K562 (cell line): ENCODE measurements around the gene POLR3C. TPM values are rescaled to one million over a fixed set of nuclear protein-coding genes. Genes with fewer than 3 reads are reported as not detected.

Experiments
- ATF3 ChIP-seq, 2 experiments: fragments of 450-650 bp in 1 of 2; sonication (generic) in 1 of 2; formaldehyde crosslinking in 1 of 2; IDR thresholded peaks in 1 of 2; conservative IDR thresholded peaks in 1 of 2; 2 replicates each; pipeline versions ENCODE4 v1.6.1 to v1.8.1; 2016 to 2023; ENCODE audit warnings: mild to moderate bottlenecking in 2 of 2, moderate library complexity in 2 of 2, inconsistent platforms in 1 of 2, missing genetic modification reagents in 1 of 2
- BRF1 ChIP-seq: IDR thresholded peaks from 3 replicates; pipeline ENCODE4 v1.6.1; 2011; ENCODE audit warnings: borderline replicate concordance, mild to moderate bottlenecking; ENCODE audit not compliant: insufficient read length; ENCODE audit errors: extremely low read depth
- DIDO1 ChIP-seq: fragments of 450-650 bp; IDR thresholded peaks from 2 replicates; pipeline ENCODE4 v1.6.1; 2016; ENCODE audit warnings: low read depth, missing biosample characterization, missing genetic modification characterization
- HDAC1 ChIP-seq, 2 experiments: fragments of 450-650 bp; IDR thresholded peaks; 2 replicates each; pipeline ENCODE4 v1.6.1; 2016 to 2017; ENCODE audit warnings: inconsistent platforms in 1 of 2, mild to moderate bottlenecking in 1 of 2, moderate library complexity in 1 of 2
- HMG20B ChIP-seq: fragments of 250-450 bp; sonication (Bioruptor Pico); IDR thresholded peaks from 2 replicates; pipeline ENCODE4 v1.5.0; 2021; ENCODE audit warnings: mild to moderate bottlenecking
- JUND ChIP-seq, 2 experiments: IDR thresholded peaks; 2 replicates in 1 of 2; 3 replicates in 1 of 2; pipeline ENCODE4 v1.6.1; 2011; ENCODE audit warnings: borderline replicate concordance in 2 of 2, low read depth in 2 of 2, low read length in 2 of 2, improper control_type of control experiment in 1 of 2, missing biosample characterization in 1 of 2, missing genetic modification characterization in 1 of 2, missing genetic modification reagents in 1 of 2
- YY1 ChIP-seq, 3 experiments: IDR thresholded peaks; 2 replicates each; pipeline ENCODE4 v1.6.1; 2011; ENCODE audit warnings: low read length in 2 of 3, mild to moderate bottlenecking in 2 of 3, moderate library complexity in 2 of 3, borderline replicate concordance in 1 of 3, control low read depth in 1 of 3, low read depth in 1 of 3; ENCODE audit not compliant: insufficient read depth in 3 of 3, insufficient replicate concordance in 2 of 3, control insufficient read depth in 1 of 3, insufficient read length in 1 of 3; ENCODE audit errors: extremely low read depth in 1 of 3
- ZNF512 ChIP-seq: IDR thresholded peaks from 2 replicates; pipeline ENCODE4 v1.6.1; 2016; ENCODE audit warnings: missing genetic modification characterization, missing compliant biosample characterization
- polyA plus RNA-seq, 8 experiments: library from polyadenylated mRNA; depleted of rRNA in 4 of 8; stranded (reverse) in 5 of 8; unstranded in 3 of 8; fragments of >200 nt; fragmentation: Nextera tagmentation in 2 of 8; fragmentation: Illumina TruSeq in 1 of 8; extraction: Ambion mirVana in 2 of 8; extraction: Trizol in 1 of 8; gene quantifications; 2 replicates each; pipeline versions ENCODE4 v1.2.1 to v1.2.3, GENCODE V29; 2011 to 2014; ENCODE audit warnings: inconsistent platforms in 1 of 8, missing spikeins in 1 of 8
- total RNA-seq, 7 experiments: library from RNA; depleted of rRNA in 6 of 7; stranded (reverse); fragments of >200 nt in 6 of 7; fragmentation: Illumina TruSeq in 2 of 7; extraction: Trizol in 2 of 7; gene quantifications; 2 replicates each; pipeline versions ENCODE4 v1.2.1 to v1.2.3, GENCODE V29; 2011 to 2021; ENCODE audit warnings: low replicate concordance in 1 of 7
- TF ChIP-seq, protein P1 (sequence below): fragments of 450-650 bp; formaldehyde crosslinking; IDR thresholded peaks from 2 replicates; pipeline ENCODE4 v1.4.0; 2020; ENCODE audit warnings: mild to moderate bottlenecking, moderate library complexity
- TF ChIP-seq, protein P2 (sequence below): fragments of 450-650 bp; IDR thresholded peaks from 2 replicates; pipeline ENCODE4 v1.6.1; 2017; ENCODE audit warnings: antibody characterized with exemption, mild to moderate bottlenecking
- TF ChIP-seq, protein P3 (sequence below): sonication (generic); formaldehyde crosslinking; IDR thresholded peaks from 2 replicates; pipeline ENCODE4 v1.8.0; 2022; ENCODE audit warnings: mild to moderate bottlenecking, missing genetic modification reagents
- TF ChIP-seq, protein P4 (sequence below): sonication (generic); formaldehyde crosslinking; IDR thresholded peaks from 2 replicates; pipeline ENCODE4 v1.8.1; 2022; ENCODE audit warnings: missing genetic modification reagents

POLR3C gene
- total and polyA plus RNA-seq, 9 of the 15 experiments (the other 6 are each of a cell fraction or from before 2014, with no cell fraction given), result 19.7 to 64.1 (median 45.2) TPM

GRCh38 chr1:145891587-145892485 lies 67.8 kb downstream of the POLR3C start (continued):
- TF ChIP-seq, protein P1, sequence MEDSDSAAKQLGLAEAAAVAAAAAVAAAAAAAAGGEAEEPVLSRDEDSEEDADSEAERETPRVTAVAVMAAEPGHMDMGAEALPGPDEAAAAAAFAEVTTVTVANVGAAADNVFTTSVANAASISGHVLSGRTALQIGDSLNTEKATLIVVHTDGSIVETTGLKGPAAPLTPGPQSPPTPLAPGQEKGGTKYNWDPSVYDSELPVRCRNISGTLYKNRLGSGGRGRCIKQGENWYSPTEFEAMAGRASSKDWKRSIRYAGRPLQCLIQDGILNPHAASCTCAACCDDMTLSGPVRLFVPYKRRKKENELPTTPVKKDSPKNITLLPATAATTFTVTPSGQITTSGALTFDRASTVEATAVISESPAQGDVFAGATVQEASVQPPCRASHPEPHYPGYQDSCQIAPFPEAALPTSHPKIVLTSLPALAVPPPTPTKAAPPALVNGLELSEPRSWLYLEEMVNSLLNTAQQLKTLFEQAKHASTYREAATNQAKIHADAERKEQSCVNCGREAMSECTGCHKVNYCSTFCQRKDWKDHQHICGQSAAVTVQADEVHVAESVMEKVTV (CRISPR knock-in tag), result peak; percentile 79
- no peak; the same call in none of the 2 replicates for TF ChIP-seq JUND (IDR thresholded peaks at IDR 0.05; ENCODE audit: borderline replicate concordance, low read depth, low read length)
- TF ChIP-seq JUND (tag; IDR thresholded peaks at IDR 0.05; ENCODE audit: borderline replicate concordance, low read depth, low read length), result peak; percentile 55; the same call in 2 of the 3 replicates
- TF ChIP-seq, protein P2, sequence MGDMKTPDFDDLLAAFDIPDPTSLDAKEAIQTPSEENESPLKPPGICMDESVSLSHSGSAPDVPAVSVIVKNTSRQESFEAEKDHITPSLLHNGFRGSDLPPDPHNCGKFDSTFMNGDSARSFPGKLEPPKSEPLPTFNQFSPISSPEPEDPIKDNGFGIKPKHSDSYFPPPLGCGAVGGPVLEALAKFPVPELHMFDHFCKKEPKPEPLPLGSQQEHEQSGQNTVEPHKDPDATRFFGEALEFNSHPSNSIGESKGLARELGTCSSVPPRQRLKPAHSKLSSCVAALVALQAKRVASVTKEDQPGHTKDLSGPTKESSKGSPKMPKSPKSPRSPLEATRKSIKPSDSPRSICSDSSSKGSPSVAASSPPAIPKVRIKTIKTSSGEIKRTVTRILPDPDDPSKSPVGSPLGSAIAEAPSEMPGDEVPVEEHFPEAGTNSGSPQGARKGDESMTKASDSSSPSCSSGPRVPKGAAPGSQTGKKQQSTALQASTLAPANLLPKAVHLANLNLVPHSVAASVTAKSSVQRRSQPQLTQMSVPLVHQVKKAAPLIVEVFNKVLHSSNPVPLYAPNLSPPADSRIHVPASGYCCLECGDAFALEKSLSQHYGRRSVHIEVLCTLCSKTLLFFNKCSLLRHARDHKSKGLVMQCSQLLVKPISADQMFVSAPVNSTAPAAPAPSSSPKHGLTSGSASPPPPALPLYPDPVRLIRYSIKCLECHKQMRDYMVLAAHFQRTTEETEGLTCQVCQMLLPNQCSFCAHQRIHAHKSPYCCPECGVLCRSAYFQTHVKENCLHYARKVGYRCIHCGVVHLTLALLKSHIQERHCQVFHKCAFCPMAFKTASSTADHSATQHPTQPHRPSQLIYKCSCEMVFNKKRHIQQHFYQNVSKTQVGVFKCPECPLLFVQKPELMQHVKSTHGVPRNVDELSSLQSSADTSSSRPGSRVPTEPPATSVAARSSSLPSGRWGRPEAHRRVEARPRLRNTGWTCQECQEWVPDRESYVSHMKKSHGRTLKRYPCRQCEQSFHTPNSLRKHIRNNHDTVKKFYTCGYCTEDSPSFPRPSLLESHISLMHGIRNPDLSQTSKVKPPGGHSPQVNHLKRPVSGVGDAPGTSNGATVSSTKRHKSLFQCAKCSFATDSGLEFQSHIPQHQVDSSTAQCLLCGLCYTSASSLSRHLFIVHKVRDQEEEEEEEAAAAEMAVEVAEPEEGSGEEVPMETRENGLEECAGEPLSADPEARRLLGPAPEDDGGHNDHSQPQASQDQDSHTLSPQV, result peak; percentile 33; the same call in 1 of the 2 replicates
- TF ChIP-seq, protein P3, sequence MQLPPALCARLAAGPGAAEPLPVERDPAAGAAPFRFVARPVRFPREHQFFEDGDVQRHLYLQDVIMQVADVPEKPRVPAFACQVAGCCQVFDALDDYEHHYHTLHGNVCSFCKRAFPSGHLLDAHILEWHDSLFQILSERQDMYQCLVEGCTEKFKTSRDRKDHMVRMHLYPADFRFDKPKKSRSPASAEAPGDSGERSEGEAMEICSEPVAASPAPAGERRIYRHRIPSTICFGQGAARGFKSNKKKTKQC (CRISPR knock-in tag), result no peak
- TF ChIP-seq YY1 (IDR thresholded peaks at IDR 0.05; ENCODE audit: borderline replicate concordance in 1 of 3, control insufficient read depth in 1 of 3, extremely low read depth in 1 of 3, insufficient read depth in 3 of 3, insufficient read length in 1 of 3, insufficient replicate concordance in 2 of 3, low read depth in 1 of 3, low read length in 2 of 3), result no peak
- TF ChIP-seq ATF3 (IDR thresholded peaks at IDR 0.05), result peak; percentile 60; the same call in 1 of the 2 replicates
- no peak for TF ChIP-seq ATF3 (CRISPR knock-in tag; conservative IDR thresholded peaks at IDR 0.05)
- no peak for TF ChIP-seq HMG20B (CRISPR knock-in tag)
- TF ChIP-seq, protein P4, sequence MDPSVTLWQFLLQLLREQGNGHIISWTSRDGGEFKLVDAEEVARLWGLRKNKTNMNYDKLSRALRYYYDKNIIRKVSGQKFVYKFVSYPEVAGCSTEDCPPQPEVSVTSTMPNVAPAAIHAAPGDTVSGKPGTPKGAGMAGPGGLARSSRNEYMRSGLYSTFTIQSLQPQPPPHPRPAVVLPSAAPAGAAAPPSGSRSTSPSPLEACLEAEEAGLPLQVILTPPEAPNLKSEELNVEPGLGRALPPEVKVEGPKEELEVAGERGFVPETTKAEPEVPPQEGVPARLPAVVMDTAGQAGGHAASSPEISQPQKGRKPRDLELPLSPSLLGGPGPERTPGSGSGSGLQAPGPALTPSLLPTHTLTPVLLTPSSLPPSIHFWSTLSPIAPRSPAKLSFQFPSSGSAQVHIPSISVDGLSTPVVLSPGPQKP (CRISPR knock-in tag), result no peak
- no peak for TF ChIP-seq BRF1
- 0 out of 4 replicates have a peak, but pooled peaks of 1 of the 2 experiments have one; percentile 18 for TF ChIP-seq HDAC1 (IDR thresholded peaks at IDR 0.05)
- TF ChIP-seq DIDO1 (tag), result no peak
- peak; percentile 59 for TF ChIP-seq ZNF512 (tag)
